HCT116 (cell line): ENCODE data around the gene PKMYT1.

Experiments
- EZH2 ChIP-seq: fragments of 200-600 bp; sonication (generic); IDR thresholded peaks from 2 replicates; pipeline ENCODE4 v1.6.1; 2017; ENCODE audit warnings: antibody characterized with exemption, mixed run types
- POLR2A ChIP-seq: IDR thresholded peaks from 2 replicates; pipeline ENCODE4 v1.7.0; 2011; ENCODE audit warnings: borderline replicate concordance; ENCODE audit not compliant: insufficient read depth, insufficient read length; ENCODE audit errors: extremely low read depth
- SP1 ChIP-seq: IDR thresholded peaks from 2 replicates; pipeline ENCODE4 v1.6.1; 2012; ENCODE audit warnings: low read depth
- TF ChIP-seq, protein P1 (sequence below): IDR thresholded peaks from 2 replicates; pipeline ENCODE4 v1.6.1; 2012
- TF ChIP-seq, protein P2 (sequence below): IDR thresholded peaks from 2 replicates; pipeline ENCODE4 v1.6.1; 2012; ENCODE audit warnings: low read depth
- TF ChIP-seq, protein P3 (sequence below), 3 experiments: fragments of 200-600 bp in 1 of 3; sonication (generic) in 1 of 3; IDR thresholded peaks in 2 of 3; conservative IDR thresholded peaks in 1 of 3; 2 replicates each; pipeline ENCODE4 v1.5.1; 2012 to 2017; ENCODE audit warnings: low read depth in 2 of 3, low read length in 2 of 3, antibody characterized with exemption in 1 of 3, borderline replicate concordance in 1 of 3, control low read depth in 1 of 3, mild to moderate bottlenecking in 1 of 3, mixed read lengths in 1 of 3, mixed run types in 1 of 3, moderate library complexity in 1 of 3; ENCODE audit not compliant: insufficient read depth in 1 of 3

DNA sequence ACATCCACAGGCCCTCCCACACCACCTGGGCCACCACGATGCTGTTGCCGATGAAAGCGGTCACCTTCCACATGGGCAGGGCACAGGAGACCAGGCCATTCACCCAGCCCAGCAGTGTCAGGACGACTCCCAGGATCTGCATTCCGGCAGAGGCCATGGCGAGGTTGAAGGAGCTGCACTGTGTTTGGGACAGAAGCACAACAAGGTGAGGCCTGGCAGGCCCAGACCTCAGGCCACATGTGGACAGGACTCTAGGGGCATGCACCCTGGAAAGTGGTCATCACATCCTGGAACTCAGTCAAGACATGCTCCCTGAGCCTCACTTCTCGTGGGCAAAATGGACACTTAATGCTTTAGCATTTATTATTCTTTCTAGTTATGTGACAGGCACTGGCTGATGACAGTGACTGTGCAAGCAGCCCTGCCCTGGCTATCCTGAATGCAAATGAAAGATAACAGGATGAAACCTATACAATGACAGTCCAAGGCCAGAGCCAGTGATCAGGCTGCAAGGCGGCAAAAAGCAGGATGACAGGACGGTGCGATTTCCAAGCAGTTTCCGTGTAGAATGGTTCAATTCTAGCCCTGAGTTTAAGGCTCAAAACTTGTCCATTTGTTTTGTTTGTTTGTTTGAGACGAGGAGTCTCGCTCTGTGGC is 35.7 kb upstream of the PKMYT1 start:
- TF ChIP-seq, protein P1, sequence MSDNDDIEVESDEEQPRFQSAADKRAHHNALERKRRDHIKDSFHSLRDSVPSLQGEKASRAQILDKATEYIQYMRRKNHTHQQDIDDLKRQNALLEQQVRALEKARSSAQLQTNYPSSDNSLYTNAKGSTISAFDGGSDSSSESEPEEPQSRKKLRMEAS: no peak
- TF ChIP-seq POLR2A (no peak), EZH2 (no peak), SP1 (no peak)
- TF ChIP-seq, protein P2, sequence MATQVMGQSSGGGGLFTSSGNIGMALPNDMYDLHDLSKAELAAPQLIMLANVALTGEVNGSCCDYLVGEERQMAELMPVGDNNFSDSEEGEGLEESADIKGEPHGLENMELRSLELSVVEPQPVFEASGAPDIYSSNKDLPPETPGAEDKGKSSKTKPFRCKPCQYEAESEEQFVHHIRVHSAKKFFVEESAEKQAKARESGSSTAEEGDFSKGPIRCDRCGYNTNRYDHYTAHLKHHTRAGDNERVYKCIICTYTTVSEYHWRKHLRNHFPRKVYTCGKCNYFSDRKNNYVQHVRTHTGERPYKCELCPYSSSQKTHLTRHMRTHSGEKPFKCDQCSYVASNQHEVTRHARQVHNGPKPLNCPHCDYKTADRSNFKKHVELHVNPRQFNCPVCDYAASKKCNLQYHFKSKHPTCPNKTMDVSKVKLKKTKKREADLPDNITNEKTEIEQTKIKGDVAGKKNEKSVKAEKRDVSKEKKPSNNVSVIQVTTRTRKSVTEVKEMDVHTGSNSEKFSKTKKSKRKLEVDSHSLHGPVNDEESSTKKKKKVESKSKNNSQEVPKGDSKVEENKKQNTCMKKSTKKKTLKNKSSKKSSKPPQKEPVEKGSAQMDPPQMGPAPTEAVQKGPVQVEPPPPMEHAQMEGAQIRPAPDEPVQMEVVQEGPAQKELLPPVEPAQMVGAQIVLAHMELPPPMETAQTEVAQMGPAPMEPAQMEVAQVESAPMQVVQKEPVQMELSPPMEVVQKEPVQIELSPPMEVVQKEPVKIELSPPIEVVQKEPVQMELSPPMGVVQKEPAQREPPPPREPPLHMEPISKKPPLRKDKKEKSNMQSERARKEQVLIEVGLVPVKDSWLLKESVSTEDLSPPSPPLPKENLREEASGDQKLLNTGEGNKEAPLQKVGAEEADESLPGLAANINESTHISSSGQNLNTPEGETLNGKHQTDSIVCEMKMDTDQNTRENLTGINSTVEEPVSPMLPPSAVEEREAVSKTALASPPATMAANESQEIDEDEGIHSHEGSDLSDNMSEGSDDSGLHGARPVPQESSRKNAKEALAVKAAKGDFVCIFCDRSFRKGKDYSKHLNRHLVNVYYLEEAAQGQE: no peak
- TF ChIP-seq, protein P3, sequence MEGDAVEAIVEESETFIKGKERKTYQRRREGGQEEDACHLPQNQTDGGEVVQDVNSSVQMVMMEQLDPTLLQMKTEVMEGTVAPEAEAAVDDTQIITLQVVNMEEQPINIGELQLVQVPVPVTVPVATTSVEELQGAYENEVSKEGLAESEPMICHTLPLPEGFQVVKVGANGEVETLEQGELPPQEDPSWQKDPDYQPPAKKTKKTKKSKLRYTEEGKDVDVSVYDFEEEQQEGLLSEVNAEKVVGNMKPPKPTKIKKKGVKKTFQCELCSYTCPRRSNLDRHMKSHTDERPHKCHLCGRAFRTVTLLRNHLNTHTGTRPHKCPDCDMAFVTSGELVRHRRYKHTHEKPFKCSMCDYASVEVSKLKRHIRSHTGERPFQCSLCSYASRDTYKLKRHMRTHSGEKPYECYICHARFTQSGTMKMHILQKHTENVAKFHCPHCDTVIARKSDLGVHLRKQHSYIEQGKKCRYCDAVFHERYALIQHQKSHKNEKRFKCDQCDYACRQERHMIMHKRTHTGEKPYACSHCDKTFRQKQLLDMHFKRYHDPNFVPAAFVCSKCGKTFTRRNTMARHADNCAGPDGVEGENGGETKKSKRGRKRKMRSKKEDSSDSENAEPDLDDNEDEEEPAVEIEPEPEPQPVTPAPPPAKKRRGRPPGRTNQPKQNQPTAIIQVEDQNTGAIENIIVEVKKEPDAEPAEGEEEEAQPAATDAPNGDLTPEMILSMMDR (IDR thresholded peaks at IDR 0.05 in 2 of 3, conservative IDR thresholded peaks at IDR 0.05 in 1 of 3; ENCODE audit: borderline replicate concordance in 1 of 3, insufficient read depth in 1 of 3, low read depth in 2 of 3, low read length in 2 of 3): no peak
